Gastroesophageal sphincter (tissue), 4 donors: ENCODE results near the gene HOXA4. TPM values are rescaled to one million over a fixed set of nuclear protein-coding genes. Genes with fewer than 3 reads are reported as not detected.

ENCODE experiments used
- ATAC-seq: fragments of 150-250 bp; one replicate; pipeline ENCODE4 v1.9.1; 2016; ENCODE audit warnings: mild to moderate bottlenecking, moderate library complexity
- H3K27ac ChIP-seq, 4 donors: fragments of 200-600 bp; sonication (generic) in 3 of 4; 1 replicate in 3 of 4; 2 replicates in 1 of 4; pipeline ENCODE4 v1.5.1; 2016 to 2019
- H3K27me3 ChIP-seq: fragments of 200-600 bp; sonication (generic); one replicate; pipeline ENCODE4 v1.5.1; 2019
- H3K36me3 ChIP-seq, 2 donors: fragments of 200-600 bp; sonication (generic); one replicate each; pipeline ENCODE4 v1.5.1; 2019; ENCODE audit warnings: control low read depth in 1 of 2
- H3K4me1 ChIP-seq, 3 donors: fragments of 200-600 bp; sonication (generic); 1 replicate in 2 of 3; 2 replicates in 1 of 3; pipeline ENCODE4 v1.5.1; 2016 to 2019; ENCODE audit warnings: control low read depth in 2 of 3
- H3K4me3 ChIP-seq, 2 donors: fragments of 200-600 bp; sonication (generic); one replicate each; pipeline ENCODE4 v1.5.1; 2019; ENCODE audit warnings: mild to moderate bottlenecking in 1 of 2, moderate library complexity in 1 of 2
- H3K9me3 ChIP-seq, 3 donors: fragments of 200-600 bp; sonication (generic); one replicate each; pipeline ENCODE4 v1.5.1; 2017 to 2019; ENCODE audit warnings: control low read depth in 2 of 3
- EP300 ChIP-seq: sonication (generic); formaldehyde crosslinking; IDR thresholded peaks from one replicate; pipeline ENCODE4 v1.6.1; 2017; ENCODE audit warnings: antibody characterized with exemption, mild to moderate bottlenecking
- POLR2A ChIP-seq, 2 donors: fragments of 450-650 bp; IDR thresholded peaks; one replicate each; pipeline ENCODE4 v1.6.1; 2017; ENCODE audit warnings: antibody characterized with exemption in 2 of 2, mild to moderate bottlenecking in 2 of 2, moderate library complexity in 1 of 2
- POLR2AphosphoS5 ChIP-seq: sonication (generic); formaldehyde crosslinking; IDR thresholded peaks from one replicate; pipeline ENCODE4 v1.6.1; 2017; ENCODE audit warnings: antibody characterized with exemption
- WGBS, 2 donors: methylation state at CpG; one replicate each; pipeline ENCODE4 v1.1.5; 2018; ENCODE audit warnings: low coverage in 1 of 2; 5-methylcytosine and 5-hydroxymethylcytosine counted together
- total RNA-seq, 4 donors: library from RNA; depleted of rRNA; stranded (reverse); fragments of >200 nt; gene quantifications; one replicate each; pipeline ENCODE4 v1.1.0, GENCODE V29; 2016
- TF ChIP-seq, protein P1 (sequence below), 4 experiments: fragments of 200-600 bp in 2 of 4; fragments of 450-650 bp in 2 of 4; sonication (generic) in 1 of 4; IDR thresholded peaks; one replicate each; pipeline ENCODE4 v1.5.1; 2017 to 2019; ENCODE audit warnings: antibody characterized with exemption in 4 of 4, mild to moderate bottlenecking in 2 of 4, moderate library complexity in 2 of 4

HOXA4 gene
- total RNA-seq, 4 donors from 2014 or later: 8.6 to 20.2 (median 15.3) TPM

DNA sequence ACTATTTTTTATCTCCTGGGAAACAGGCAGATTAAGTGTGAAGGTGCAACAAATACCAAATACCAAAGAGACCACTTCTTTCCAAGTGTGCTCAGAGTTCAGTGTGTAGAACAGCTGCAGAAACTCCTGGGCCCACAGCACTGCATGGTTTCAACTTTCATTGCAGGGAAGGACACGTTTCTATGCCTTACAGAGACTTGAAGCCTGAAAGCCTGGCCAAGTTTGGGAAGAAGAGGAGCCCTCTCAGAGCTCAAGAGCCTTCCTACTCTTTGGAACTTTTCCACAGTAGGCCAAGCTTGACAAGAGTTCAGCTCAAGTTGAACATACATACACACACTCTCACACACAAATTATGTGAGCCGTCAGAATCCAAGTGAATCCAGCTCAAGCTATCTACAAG lies 2.5 kb downstream of the HOXA4 start:
- Histone ChIP-seq H3K36me3 (no peaks in the 10 kb centered on the region), H3K4me1 (peaks cover 9 to 86% (median 29%) of the 10 kb centered on the region in 3 donors), H3K4me3 (no peak overlapping the region), H3K9me3 (no peaks in the 10 kb centered on the region), H3K27me3 (no peaks in the 10 kb centered on the region), H3K27ac (peak overlapping the region; percentile 92 to 99 (median 98))
- TF ChIP-seq POLR2AphosphoS5: peak; percentile 20
- TF ChIP-seq EP300: no peak
- no peak for ATAC-seq
- 13 to 17% methylated on average over 2 of the region's 2 CpGs for WGBS, 2 donors

DNA sequence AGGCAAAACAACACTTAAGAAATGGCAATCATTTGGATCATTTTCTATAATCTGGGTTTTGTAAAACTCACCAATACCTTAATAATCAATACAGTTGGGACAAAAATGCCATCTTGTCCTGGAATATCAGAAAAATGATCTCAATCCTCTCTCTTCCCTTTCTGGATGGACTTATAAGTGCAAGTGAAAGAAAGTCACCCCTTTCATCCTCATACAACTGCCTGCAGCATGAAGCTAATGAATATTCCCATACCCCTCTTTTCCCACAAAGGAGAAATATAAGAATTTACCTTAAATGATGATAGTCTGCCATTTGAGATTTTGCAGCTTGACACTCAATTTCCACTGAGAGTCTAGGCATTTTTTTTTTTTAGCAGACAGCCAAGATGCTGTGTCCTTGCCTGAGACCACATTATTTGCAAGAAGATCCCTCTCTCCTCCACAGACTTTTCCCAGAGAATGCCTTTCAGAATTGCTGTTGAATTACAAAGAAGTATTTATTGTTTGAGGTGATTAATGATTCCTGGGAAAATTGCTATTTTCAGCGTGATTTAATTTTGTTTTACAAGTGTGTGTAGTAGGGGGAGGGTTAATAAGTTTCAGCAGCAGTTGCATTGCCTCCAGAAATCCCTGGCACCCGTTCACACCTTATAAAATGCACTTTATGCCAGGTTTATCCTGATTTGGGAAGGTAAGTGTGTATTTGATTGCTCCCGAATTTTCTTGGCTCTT lies 3.8 kb downstream of the HOXA4 start:
- Histone ChIP-seq H3K27me3 (no peaks in the 10 kb centered on the region), H3K9me3 (no peaks in the 10 kb centered on the region), H3K4me1 (peaks cover 8 to 79% (median 29%) of the 10 kb centered on the region in 3 donors), H3K36me3 (no peaks in the 10 kb centered on the region), H3K4me3 (no peak overlapping the region), H3K27ac (peak overlapping the region; percentile 92 to 99 (median 98))
- ATAC-seq: no peak
- WGBS, 2 donors: 6 to 24% methylated on average over 3 of the region's 3 CpGs
- TF ChIP-seq POLR2A (IDR thresholded peaks at IDR 0.05): no peak
- TF ChIP-seq EP300: no peak
- TF ChIP-seq POLR2AphosphoS5: no peak
- TF ChIP-seq, protein P1, sequence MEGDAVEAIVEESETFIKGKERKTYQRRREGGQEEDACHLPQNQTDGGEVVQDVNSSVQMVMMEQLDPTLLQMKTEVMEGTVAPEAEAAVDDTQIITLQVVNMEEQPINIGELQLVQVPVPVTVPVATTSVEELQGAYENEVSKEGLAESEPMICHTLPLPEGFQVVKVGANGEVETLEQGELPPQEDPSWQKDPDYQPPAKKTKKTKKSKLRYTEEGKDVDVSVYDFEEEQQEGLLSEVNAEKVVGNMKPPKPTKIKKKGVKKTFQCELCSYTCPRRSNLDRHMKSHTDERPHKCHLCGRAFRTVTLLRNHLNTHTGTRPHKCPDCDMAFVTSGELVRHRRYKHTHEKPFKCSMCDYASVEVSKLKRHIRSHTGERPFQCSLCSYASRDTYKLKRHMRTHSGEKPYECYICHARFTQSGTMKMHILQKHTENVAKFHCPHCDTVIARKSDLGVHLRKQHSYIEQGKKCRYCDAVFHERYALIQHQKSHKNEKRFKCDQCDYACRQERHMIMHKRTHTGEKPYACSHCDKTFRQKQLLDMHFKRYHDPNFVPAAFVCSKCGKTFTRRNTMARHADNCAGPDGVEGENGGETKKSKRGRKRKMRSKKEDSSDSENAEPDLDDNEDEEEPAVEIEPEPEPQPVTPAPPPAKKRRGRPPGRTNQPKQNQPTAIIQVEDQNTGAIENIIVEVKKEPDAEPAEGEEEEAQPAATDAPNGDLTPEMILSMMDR (IDR thresholded peaks at IDR 0.05): no peak

DNA sequence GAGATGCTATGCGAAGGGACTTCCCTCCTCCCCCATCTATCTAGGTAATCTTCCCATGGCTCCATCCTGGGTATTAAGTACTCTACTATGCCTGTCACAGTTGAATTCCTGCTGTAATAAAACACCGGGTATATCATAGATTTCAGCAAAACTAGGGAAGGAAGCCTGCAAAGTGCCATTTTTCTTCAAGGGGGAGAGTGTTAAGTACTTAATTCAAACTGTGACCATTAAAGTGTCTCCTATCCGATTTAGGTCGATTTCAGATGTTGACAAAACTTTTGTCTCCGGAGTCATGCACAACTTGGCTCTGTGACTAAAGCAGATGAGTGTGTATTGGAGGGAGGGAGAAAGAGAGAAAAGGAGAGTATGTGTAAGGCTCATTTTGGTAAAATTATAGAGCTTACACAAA lies 4.6 kb downstream of the HOXA4 start:
- Histone ChIP-seq H3K36me3 (no peaks in the 10 kb centered on the region), H3K4me1 (peaks cover 5 to 77% (median 26%) of the 10 kb centered on the region in 3 donors), H3K9me3 (no peaks in the 10 kb centered on the region), H3K27me3 (no peaks in the 10 kb centered on the region), H3K27ac (peak overlapping the region; percentile 90 to 99 (median 98)), H3K4me3 (no peak overlapping the region)
- 4 to 19% methylated on average over 5 of the region's 5 CpGs for WGBS, 2 donors
- no peak for ATAC-seq
- TF ChIP-seq POLR2A (IDR thresholded peaks at IDR 0.05) (no peak), POLR2AphosphoS5 (no peak), EP300 (no peak)
- TF ChIP-seq, protein P1 (IDR thresholded peaks at IDR 0.05): no peak

DNA sequence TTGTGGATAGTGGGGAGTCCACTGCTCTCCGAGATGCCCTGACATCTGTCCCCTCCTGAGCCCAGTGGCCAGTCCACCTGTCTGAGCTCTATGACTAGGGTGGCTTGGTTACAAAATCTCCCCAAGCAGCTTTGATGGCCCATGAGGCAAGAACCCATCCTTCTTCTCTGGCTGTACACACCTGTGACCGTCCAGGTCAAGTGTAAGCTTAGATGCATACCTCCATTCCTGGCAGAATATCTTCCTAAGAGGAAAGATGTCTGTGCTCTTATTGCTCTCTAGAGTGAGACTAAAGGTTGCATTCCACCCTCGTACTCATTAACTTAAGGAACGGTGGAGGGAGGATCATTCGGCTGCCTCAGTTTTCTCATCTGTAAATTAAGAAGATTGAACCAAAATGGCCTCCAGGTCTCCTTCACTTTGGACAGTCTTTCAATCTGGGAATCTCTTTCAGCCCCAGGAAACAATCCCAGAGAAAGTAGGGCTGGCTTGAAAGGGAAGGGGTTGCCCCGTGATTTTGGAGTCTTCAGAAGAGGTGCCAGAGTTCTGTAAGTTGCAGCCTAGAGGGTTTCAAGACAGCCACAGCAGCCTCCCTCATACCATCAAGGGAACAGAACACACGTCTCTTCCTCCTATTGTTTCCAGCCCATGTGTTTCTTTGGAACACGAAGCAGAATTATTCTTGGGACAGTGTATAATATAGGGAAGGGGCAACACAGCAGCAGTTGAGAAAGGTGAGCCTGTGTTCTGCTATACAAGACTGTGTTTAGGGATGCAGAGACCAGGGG lies 5.5 kb downstream of the HOXA4 start:
- peak overlapping the region; percentile 90 to 99 (median 98) for H3K27ac ChIP-seq
- H3K4me3 ChIP-seq: peak overlapping the region in 1 of 2 donors; percentile 54
- 43 to 45% methylated on average over 4 to 6 of the region's 8 CpGs for WGBS, 2 donors
- no peaks in the 10 kb centered on the region for H3K27me3 ChIP-seq
- peaks cover 5 to 86% (median 28%) of the 10 kb centered on the region in 3 donors for H3K4me1 ChIP-seq
- no peaks in the 10 kb centered on the region for H3K9me3 ChIP-seq
- no peaks in the 10 kb centered on the region for H3K36me3 ChIP-seq
- no peak for ATAC-seq
- TF ChIP-seq POLR2A (IDR thresholded peaks at IDR 0.05) (no peak), EP300 (no peak)
- TF ChIP-seq, protein P1 (IDR thresholded peaks at IDR 0.05): no peak

DNA sequence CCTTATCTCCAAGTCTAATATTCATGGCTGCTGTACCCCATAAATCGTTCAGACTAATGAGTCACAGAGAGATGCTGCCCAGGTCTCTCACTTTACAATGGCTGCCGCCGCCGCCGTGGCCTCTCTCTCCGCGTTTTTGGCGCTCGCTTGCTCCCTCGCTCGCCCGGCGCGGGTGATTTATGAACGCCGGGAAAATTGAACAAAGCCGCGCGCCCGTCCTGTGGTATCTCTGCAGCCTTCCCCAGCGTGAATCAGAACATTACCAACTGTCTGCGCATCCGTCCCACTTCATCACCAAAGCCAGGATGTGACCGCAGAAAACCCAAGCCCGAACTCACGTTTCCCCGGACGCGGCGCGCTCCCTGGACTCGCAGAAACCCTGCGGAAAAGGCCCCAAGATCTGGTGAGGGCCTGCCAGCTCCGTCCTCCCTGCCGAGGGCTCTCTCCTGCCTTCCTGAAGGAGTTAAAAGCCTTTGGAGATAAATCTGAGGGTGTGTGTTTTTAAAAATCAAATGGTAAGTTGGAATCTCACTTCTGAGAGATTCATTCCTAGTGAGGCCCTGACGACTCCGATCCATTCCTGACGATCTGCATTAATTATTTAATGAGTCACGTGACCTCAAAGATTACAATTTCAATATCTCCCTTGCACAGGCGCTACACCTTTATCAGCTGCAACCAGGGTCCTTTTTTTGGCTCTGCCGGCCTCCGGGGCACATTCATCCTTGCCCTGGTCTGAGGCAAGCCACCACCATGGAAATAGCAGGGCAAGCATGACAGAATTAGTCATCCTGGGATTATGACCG lies 6.3 kb downstream of the HOXA4 start:
- Histone ChIP-seq H3K27me3 (no peaks in the 10 kb centered on the region), H3K27ac (peak overlapping the region; percentile 90 to 99 (median 98)), H3K4me1 (peaks cover 5 to 89% (median 35%) of the 10 kb centered on the region in 3 donors), H3K4me3 (peak overlapping the region; percentile 50 to 54), H3K9me3 (no peaks in the 10 kb centered on the region), H3K36me3 (no peaks in the 10 kb centered on the region)
- ATAC-seq: peak; percentile 41
- WGBS, 2 donors: 10 to 24% methylated on average over 6 to 13 of the region's 43 CpGs
- TF ChIP-seq POLR2A (IDR thresholded peaks at IDR 0.05): peak in 1 of 2 donors; percentile 21
- peak; percentile 72 for TF ChIP-seq POLR2AphosphoS5
- no peak for TF ChIP-seq EP300
- TF ChIP-seq, protein P1 (IDR thresholded peaks at IDR 0.05): no peak
